Gastrocnemius medialis (tissue), 4 donors: ENCODE data around the gene PBX4. TPM values are rescaled to one million over a fixed set of nuclear protein-coding genes. Genes with fewer than 3 reads are reported as not detected.

ENCODE experiments used
- ATAC-seq, 2 donors: fragments of 150-250 bp; one replicate each; pipeline ENCODE4 v1.9.1; 2016
- DNase-seq, 2 donors: peaks; one replicate each; pipeline ENCODE4 v3.0.0-alpha.2; 2019
- H3K27ac ChIP-seq, 4 donors: fragments of 200-600 bp; sonication (generic); 1 replicate in 1 of 4; 2 replicates in 3 of 4; pipeline ENCODE4 v1.5.1; 2016 to 2018; ENCODE audit warnings: mild to moderate bottlenecking in 2 of 4, moderate library complexity in 1 of 4
- H3K27me3 ChIP-seq, 3 donors: fragments of 200-600 bp; sonication (generic) in 2 of 3; 1 replicate in 1 of 3; 2 replicates in 2 of 3; pipeline versions ENCODE4 v1.5.1 to v1.6.0; 2016 to 2019; ENCODE audit warnings: mild to moderate bottlenecking in 1 of 3, moderate library complexity in 1 of 3
- H3K36me3 ChIP-seq, 2 donors: fragments of 200-600 bp; sonication (generic) in 1 of 2; one replicate each; pipeline ENCODE4 v1.5.1; 2017 to 2018
- H3K4me1 ChIP-seq, 2 donors: fragments of 200-600 bp; sonication (generic) in 1 of 2; one replicate each; pipeline ENCODE4 v1.5.1; 2016 to 2017; ENCODE audit warnings: mild to moderate bottlenecking in 2 of 2
- H3K4me3 ChIP-seq, 4 donors: fragments of 200-600 bp; sonication (generic) in 3 of 4; 1 replicate in 1 of 4; 2 replicates in 3 of 4; pipeline ENCODE4 v1.5.1; 2016 to 2019; ENCODE audit warnings: mild to moderate bottlenecking in 2 of 4
- H3K9me3 ChIP-seq, 3 donors: fragments of 200-600 bp; sonication (generic) in 2 of 3; 1 replicate in 1 of 3; 2 replicates in 2 of 3; pipeline ENCODE4 v1.5.1; 2016 to 2019
- POLR2A ChIP-seq, 2 donors: fragments of 450-650 bp; IDR thresholded peaks; one replicate each; pipeline ENCODE4 v1.6.1; 2017; ENCODE audit warnings: antibody characterized with exemption in 2 of 2, mild to moderate bottlenecking in 2 of 2, moderate library complexity in 2 of 2
- in situ Hi-C, 4 donors: fragments of 200-750 bp; cut with MboI; loops; one replicate each; pipeline versions ENCODE4 v1.15.0 to v1.8.0; 2017; ENCODE audit warnings: low sequenced_read_pairs in 4 of 4
- intact Hi-C: fragments of 100-400 bp; cut with DNase I; formaldehyde crosslinking; loops from one replicate; pipeline ENCODE4 v1.15.1; 2023; ENCODE audit warnings: low total_unique reads
- total RNA-seq, 4 donors: library from RNA; depleted of rRNA; stranded (reverse); fragments of >200 nt; gene quantifications; one replicate each; pipeline versions ENCODE4 v1.1.0 to v1.2.3, GENCODE V29; 2016
- TF ChIP-seq, protein P1 (sequence below), 5 experiments: fragments of 450-650 bp in 3 of 5; fragments of 200-600 bp in 2 of 5; sonication (generic) in 2 of 5; IDR thresholded peaks in 4 of 5; conservative IDR thresholded peaks in 1 of 5; 1 replicate in 4 of 5; 2 replicates in 1 of 5; pipeline ENCODE4 v1.5.1; 2016 to 2019; ENCODE audit warnings: antibody characterized with exemption in 5 of 5, mild to moderate bottlenecking in 3 of 5, moderate library complexity in 3 of 5

The PBX4 gene
- total RNA-seq, 4 donors from 2014 or later, result not detected

GRCh38 chr19:19624032-19624570 lies 5.6 kb upstream of the PBX4 start:
- H3K27me3 ChIP-seq, result peaks cover 15 to 32% (median 24%) of the 10 kb centered on the region in 3 donors
- intact Hi-C loops (no loop called here), in situ Hi-C loops (no loop called here)
- no peaks in the 10 kb centered on the region for H3K4me1 ChIP-seq
- no peak overlapping the region for H3K27ac ChIP-seq
- no peaks in the 10 kb centered on the region for H3K9me3 ChIP-seq
- no peaks in the 10 kb centered on the region for H3K36me3 ChIP-seq
- TF ChIP-seq, protein P1, sequence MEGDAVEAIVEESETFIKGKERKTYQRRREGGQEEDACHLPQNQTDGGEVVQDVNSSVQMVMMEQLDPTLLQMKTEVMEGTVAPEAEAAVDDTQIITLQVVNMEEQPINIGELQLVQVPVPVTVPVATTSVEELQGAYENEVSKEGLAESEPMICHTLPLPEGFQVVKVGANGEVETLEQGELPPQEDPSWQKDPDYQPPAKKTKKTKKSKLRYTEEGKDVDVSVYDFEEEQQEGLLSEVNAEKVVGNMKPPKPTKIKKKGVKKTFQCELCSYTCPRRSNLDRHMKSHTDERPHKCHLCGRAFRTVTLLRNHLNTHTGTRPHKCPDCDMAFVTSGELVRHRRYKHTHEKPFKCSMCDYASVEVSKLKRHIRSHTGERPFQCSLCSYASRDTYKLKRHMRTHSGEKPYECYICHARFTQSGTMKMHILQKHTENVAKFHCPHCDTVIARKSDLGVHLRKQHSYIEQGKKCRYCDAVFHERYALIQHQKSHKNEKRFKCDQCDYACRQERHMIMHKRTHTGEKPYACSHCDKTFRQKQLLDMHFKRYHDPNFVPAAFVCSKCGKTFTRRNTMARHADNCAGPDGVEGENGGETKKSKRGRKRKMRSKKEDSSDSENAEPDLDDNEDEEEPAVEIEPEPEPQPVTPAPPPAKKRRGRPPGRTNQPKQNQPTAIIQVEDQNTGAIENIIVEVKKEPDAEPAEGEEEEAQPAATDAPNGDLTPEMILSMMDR (IDR thresholded peaks at IDR 0.05 in 4 of 5, conservative IDR thresholded peaks at IDR 0.05 in 1 of 5), result no peak
- TF ChIP-seq POLR2A (IDR thresholded peaks at IDR 0.05), result no peak
- DNase-seq, result no peak
- ATAC-seq, result no peak
- no peak overlapping the region for H3K4me3 ChIP-seq

GRCh38 chr19:19623383-19623782 lies 4.9 kb upstream of the PBX4 start:
- Histone ChIP-seq H3K4me1 (no peaks in the 10 kb centered on the region), H3K27ac (no peak overlapping the region), H3K36me3 (no peaks in the 10 kb centered on the region), H3K4me3 (no peak overlapping the region), H3K9me3 (no peaks in the 10 kb centered on the region), H3K27me3 (peaks cover 9 to 30% (median 19%) of the 10 kb centered on the region in 3 donors)
- in situ Hi-C loops, result no loop called here
- ATAC-seq (no peak), DNase-seq (no peak)
- intact Hi-C loops, result no loop called here
- no peak for TF ChIP-seq POLR2A (IDR thresholded peaks at IDR 0.05)
- TF ChIP-seq, protein P1 (IDR thresholded peaks at IDR 0.05 in 4 of 5, conservative IDR thresholded peaks at IDR 0.05 in 1 of 5), result no peak

GRCh38 chr19:19619849-19620210 lies 1.3 kb upstream of the PBX4 start:
- Histone ChIP-seq H3K4me1 (peaks cover 0 to 8% of the 10 kb centered on the region in 2 donors), H3K4me3 (no peak overlapping the region), H3K27ac (no peak overlapping the region), H3K36me3 (no peaks in the 10 kb centered on the region), H3K27me3 (peaks cover 8 to 19% (median 14%) of the 10 kb centered on the region in 3 donors), H3K9me3 (no peaks in the 10 kb centered on the region)
- in situ Hi-C loops, result no loop called here
- no peak for ATAC-seq
- no peak for DNase-seq
- intact Hi-C loops, result no loop called here
- TF ChIP-seq, protein P1 (IDR thresholded peaks at IDR 0.05 in 4 of 5, conservative IDR thresholded peaks at IDR 0.05 in 1 of 5), result no peak
- TF ChIP-seq POLR2A (IDR thresholded peaks at IDR 0.05), result no peak

DNA sequence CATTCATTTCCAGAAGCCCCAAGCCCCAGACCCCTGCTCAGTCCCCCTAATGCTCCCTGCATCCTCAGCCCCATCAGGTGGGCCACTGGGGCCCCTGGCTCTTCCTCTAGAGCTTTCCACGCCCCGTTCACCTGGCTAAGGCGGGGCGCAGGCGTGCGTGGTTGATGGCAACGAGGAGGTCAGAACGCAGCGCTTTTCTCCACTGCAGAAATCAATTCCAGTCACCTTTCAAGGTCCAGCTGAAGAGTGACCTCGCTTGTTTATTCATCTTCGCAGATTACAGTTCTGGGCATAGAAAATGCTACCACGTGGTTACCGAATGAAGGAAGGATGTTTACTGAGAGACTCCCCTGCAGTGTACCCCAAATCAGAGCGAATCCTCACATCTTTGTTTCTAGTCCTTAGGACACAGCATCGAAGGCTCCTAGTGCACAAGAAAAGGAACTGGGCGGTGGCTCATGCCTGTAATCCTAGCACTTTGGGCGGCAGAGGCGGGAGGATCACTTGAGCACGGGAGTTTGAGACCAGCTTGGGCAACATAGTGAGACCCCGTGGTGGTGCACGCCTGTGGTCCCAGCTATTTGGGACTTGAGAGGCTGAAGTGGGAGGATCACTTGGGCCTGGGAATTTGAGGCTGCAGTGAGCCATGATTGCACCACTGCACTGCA lies 828 bp upstream of the PBX4 start:
- Histone ChIP-seq H3K36me3 (no peaks in the 10 kb centered on the region), H3K9me3 (no peaks in the 10 kb centered on the region), H3K4me1 (peaks cover 0 to 8% of the 10 kb centered on the region in 2 donors), H3K27me3 (peaks cover 8 to 19% (median 14%) of the 10 kb centered on the region in 3 donors), H3K27ac (no peak overlapping the region), H3K4me3 (no peak overlapping the region)
- TF ChIP-seq POLR2A (IDR thresholded peaks at IDR 0.05), result no peak
- TF ChIP-seq, protein P1 (IDR thresholded peaks at IDR 0.05 in 4 of 5, conservative IDR thresholded peaks at IDR 0.05 in 1 of 5), result no peak
- ATAC-seq, result no peak
- intact Hi-C loops, result no loop called here
- in situ Hi-C loops, result no loop called here
- DNase-seq, result no peak
